Upper lobe of right lung (tissue), 1 donor: ENCODE results near the gene STRIP1. TPM values are rescaled to one million over a fixed set of nuclear protein-coding genes. Genes with fewer than 3 reads are reported as not detected.

Source experiments
- ATAC-seq: fragments of 200-7000 bp; cut with Tn5 transposase; one replicate; pipeline ENCODE4 v1.9.1; 2020; ENCODE audit warnings: mild to moderate bottlenecking, moderate library complexity
- DNase-seq: peaks from one replicate; pipeline ENCODE4 v3.0.0-alpha.2; 2020
- H3K27ac ChIP-seq: fragments of 200-600 bp; one replicate; pipeline ENCODE4 v1.8.0; 2022
- H3K27me3 ChIP-seq: fragments of 200-600 bp; one replicate; pipeline ENCODE4 v1.8.0; 2022; ENCODE audit warnings: mild to moderate bottlenecking
- H3K36me3 ChIP-seq: fragments of 200-600 bp; one replicate; pipeline ENCODE4 v1.8.0; 2022
- H3K4me1 ChIP-seq: fragments of 200-600 bp; one replicate; pipeline ENCODE4 v1.8.0; 2022
- H3K4me3 ChIP-seq: fragments of 200-600 bp; one replicate; pipeline ENCODE4 v1.8.0; 2022; ENCODE audit warnings: mild to moderate bottlenecking
- H3K9me3 ChIP-seq: fragments of 200-600 bp; one replicate; pipeline ENCODE4 v1.8.0; 2022
- CTCF ChIP-seq: fragments of 200-600 bp; IDR thresholded peaks from one replicate; pipeline ENCODE4 v1.8.0; 2022; ENCODE audit warnings: antibody characterized with exemption
- intact Hi-C: fragments of 100-400 bp; cut with DNase I; formaldehyde crosslinking; loops from one replicate; pipeline ENCODE4 v1.11.0; 2022
- total RNA-seq: library from RNA; stranded (reverse); fragmentation: NEBNext Ultra II Directional; extraction: Animal tissue kit (Norgen Biotek cat#: 25700); gene quantifications from one replicate; pipeline ENCODE4 v1.2.1, GENCODE V29; 2021
- donor health status: DM: no; HTN: yes; CAD: no; lungs with severe emphysema.

The STRIP1 gene
- total RNA-seq, 1 donor from 2014 or later = 35.6 TPM

GRCh38 chr1:110051262-110051648 lies 16.8 kb downstream of the STRIP1 start:
- no peak for TF ChIP-seq CTCF
- H3K36me3 ChIP-seq = peaks cover 100% of the 10 kb centered on the region
- ATAC-seq (no peak), DNase-seq (no peak)
- peaks cover 8% of the 10 kb centered on the region for H3K4me1 ChIP-seq
- peak overlapping the region; percentile 44 for H3K27ac ChIP-seq
- no peaks in the 10 kb centered on the region for H3K9me3 ChIP-seq
- intact Hi-C loops = loop anchor here (10.0 kb wide), 1 partner anchor 54 kb away; no protein-coding TSS in a partner anchor
- no peak overlapping the region for H3K4me3 ChIP-seq
- H3K27me3 ChIP-seq = no peaks in the 10 kb centered on the region

DNA sequence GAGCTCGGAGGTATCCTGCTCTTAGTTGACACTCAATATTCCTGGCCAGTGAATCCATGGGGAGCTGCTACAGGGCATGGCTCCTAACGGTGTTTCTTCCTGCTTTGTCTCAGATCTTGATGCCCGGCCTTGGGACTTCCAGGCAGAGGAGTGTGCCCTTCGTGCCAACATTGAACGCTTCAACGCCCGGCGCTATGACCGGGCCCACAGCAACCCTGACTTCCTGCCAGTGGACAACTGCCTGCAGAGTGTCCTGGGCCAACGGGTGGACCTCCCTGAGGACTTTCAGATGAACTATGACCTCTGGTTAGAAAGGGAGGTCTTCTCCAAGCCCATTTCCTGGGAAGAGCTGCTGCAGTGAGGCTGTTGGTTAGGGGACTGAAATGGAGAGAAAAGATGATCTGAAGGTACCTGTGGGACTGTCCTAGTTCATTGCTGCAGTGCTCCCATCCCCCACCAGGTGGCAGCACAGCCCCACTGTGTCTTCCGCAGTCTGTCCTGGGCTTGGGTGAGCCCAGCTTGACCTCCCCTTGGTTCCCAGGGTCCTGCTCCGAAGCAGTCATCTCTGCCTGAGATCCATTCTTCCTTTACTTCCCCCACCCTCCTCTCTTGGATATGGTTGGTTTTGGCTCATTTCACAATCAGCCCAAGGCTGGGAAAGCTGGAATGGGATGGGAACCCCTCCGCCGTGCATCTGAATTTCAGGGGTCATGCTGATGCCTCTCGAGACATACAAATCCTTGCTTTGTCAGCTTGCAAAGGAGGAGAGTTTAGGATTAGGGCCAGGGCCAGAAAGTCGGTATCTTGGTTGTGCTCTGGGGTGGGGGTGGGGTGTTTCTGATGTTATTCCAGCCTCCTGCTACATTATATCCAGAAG lies 19.4 kb downstream of the STRIP1 start:
- Histone ChIP-seq H3K27ac (no peak overlapping the region), H3K36me3 (peaks cover 93% of the 10 kb centered on the region), H3K27me3 (no peaks in the 10 kb centered on the region), H3K4me3 (no peak overlapping the region), H3K9me3 (no peaks in the 10 kb centered on the region), H3K4me1 (peaks cover 8% of the 10 kb centered on the region)
- TF ChIP-seq CTCF = peak; percentile 96
- DNase-seq (peak; percentile 78), ATAC-seq (peak; percentile 75)
- intact Hi-C loops = loop anchor here (10.0 kb wide), 1 partner anchor 51 kb away; no protein-coding TSS in a partner anchor

DNA sequence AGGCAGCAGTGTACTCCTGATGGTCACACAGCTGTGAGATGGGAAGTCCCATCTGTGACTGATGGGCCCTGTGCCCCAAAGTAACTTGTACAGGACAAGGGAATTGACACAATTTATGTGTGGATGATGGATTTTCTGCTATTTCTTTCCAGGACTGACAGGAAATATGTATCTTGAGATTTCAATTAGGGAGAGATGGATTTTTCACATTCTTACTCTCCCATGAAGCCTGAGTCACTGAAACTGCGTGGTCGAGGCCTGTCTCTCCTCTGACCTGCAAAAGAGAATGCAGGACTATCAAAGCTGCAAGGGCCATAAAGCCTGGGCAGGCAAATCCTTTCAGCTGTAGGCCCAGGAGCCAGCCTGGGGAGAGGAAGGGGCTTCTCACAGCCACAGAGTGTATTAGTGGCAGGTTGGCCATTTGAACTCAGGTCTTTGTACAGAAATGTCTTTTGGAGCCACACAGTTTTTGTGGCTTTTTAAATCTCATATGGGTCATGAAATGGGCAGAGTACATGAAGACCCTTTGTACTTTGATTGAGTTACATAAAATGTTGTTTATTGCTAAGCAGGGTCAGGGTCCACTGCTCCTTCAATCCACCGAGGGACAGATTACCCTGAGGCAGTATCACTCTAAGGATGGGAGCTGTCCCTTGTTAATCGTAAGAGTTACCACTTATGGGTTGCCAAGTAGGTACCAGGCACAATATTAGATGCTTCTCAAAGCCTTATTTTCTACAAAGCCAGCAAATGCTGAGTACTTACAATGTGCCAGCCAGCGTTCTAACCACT lies 21.3 kb downstream of the STRIP1 start:
- TF ChIP-seq CTCF = no peak
- H3K36me3 ChIP-seq = peaks cover 74% of the 10 kb centered on the region
- no peak overlapping the region for H3K27ac ChIP-seq
- ATAC-seq = no peak
- no peaks in the 10 kb centered on the region for H3K4me1 ChIP-seq
- no peaks in the 10 kb centered on the region for H3K27me3 ChIP-seq
- no peaks in the 10 kb centered on the region for H3K9me3 ChIP-seq
- intact Hi-C loops = loop anchor here (10.0 kb wide), 1 partner anchor 49 kb away; no protein-coding TSS in a partner anchor
- DNase-seq = no peak
- no peak overlapping the region for H3K4me3 ChIP-seq

DNA sequence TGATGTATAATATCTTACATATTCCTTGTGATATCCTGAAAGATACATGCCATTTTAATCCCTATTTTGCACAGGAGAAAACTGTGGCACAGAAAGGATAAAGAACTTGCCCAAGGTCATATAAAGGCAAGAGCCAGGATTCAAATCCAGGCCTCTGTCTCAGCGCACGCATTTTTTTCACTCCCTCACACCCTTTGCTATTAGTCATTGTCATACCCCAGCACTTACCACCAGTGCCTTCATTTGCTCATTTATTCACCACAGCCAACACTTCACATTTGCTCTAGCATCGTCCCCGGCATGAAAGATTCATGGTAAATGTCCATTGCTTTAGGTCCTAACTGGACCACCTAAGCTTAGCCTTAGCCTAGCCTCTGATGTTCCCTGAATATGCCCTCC lies 21.9 kb downstream of the STRIP1 start:
- Histone ChIP-seq H3K27me3 (no peaks in the 10 kb centered on the region), H3K27ac (no peak overlapping the region), H3K9me3 (no peaks in the 10 kb centered on the region), H3K4me3 (no peak overlapping the region), H3K36me3 (peaks cover 68% of the 10 kb centered on the region), H3K4me1 (no peaks in the 10 kb centered on the region)
- ATAC-seq = no peak
- TF ChIP-seq CTCF = no peak
- intact Hi-C loops = loop anchor here (10.0 kb wide), 1 partner anchor 49 kb away; no protein-coding TSS in a partner anchor
- DNase-seq = no peak

GRCh38 chr1:110056776-110057175 lies 22.4 kb downstream of the STRIP1 start:
- Histone ChIP-seq H3K27ac (no peak overlapping the region), H3K4me1 (no peaks in the 10 kb centered on the region), H3K9me3 (no peaks in the 10 kb centered on the region), H3K36me3 (peaks cover 63% of the 10 kb centered on the region), H3K27me3 (no peaks in the 10 kb centered on the region), H3K4me3 (no peak overlapping the region)
- no peak for TF ChIP-seq CTCF
- intact Hi-C loops = loop anchor here (10.0 kb wide), 1 partner anchor 48 kb away; no protein-coding TSS in a partner anchor
- ATAC-seq (no peak), DNase-seq (no peak)
